ENCODE data around the gene PRADC1.

Gene PRADC1

GRCh38 chr2:73259276-73259675 is 26.2 kb upstream of the PRADC1 start:
- DNase-seq (ENCODE audit: low read depth in 4 of 4, low spot score in 1 of 4): no peak

DNA sequence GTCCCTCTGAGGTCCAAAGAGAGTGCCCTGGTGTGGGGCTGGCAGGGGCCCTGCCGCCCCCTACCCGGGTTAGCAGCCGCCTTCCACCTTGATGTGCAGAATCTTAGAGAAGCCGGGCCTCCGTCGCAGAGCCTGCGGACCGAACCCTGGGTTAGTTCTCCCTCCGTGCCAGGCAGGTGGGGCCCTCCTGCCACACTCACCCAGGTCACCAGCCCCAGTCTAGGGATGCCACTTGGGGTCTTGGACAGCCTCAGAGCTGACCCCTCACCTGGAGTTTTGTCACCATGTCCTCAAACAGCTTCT is 25.8 kb upstream of the PRADC1 start:
- DNase-seq (ENCODE audit: low read depth in 4 of 4, low spot score in 1 of 4): no peak

- no peak for DNase-seq (ENCODE audit: low read depth in 4 of 4, low spot score in 1 of 4)
Measured at GRCh38 chr2:73258186-73258912, 25.3 kb upstream of the PRADC1 start.

DNA sequence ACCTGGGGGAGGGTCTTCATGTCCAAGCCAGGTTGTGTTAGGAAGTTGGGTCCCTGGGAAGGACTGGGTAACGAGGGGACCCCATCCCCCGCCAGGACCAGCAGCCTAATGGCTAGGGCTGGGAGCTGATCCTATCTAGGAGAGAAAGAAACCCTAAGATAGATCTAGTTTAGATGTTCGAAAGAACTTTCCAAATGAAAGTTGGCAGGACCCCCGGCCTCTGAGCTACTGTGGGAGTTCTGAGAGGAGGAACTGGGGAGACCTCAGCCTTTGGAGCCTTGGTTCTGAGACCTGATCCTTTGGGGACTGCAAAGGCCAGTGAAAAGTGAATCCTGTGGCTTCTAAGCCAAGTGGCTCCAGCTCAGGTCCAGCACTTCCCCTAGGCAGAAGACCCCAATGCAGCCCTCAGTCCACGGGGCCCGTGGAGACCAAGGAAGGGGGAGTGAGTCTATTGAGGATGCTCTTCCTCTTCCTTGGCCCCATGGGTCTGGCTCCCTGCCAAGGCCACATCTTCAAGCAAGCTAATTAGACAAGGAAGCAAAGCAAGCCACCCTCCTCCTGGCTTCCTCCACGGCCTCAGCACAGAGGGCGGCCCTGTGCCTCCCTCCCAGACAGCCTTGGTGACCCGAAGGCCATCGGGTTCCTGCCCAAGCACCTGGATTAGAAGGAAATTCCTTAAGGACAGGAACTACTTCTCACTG is 24.5 kb upstream of the PRADC1 start:
- no peak for DNase-seq (ENCODE audit: low read depth in 4 of 4, low spot score in 1 of 4)

- DNase-seq (ENCODE audit: low read depth in 4 of 4, low spot score in 1 of 4): no peak
Measured at GRCh38 chr2:73257021-73257420, 24.0 kb upstream of the PRADC1 start.

DNA sequence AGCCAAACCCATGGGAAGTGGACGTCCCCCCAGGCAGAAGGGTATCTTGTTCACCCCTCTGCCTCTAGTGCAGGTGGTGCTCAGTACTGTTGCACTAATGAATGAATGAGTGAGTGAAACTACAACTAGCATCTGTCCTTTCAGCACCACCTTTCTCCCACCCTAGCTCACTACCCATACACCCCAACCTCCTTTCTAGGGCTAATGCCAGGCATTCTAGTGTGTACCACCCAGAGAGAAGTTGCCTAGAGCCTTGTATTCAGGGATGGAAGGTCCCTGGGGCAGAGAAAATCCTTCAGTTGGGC is 23.5 kb upstream of the PRADC1 start:
- DNase-seq (ENCODE audit: low read depth in 4 of 4, low spot score in 1 of 4): no peak

DNA sequence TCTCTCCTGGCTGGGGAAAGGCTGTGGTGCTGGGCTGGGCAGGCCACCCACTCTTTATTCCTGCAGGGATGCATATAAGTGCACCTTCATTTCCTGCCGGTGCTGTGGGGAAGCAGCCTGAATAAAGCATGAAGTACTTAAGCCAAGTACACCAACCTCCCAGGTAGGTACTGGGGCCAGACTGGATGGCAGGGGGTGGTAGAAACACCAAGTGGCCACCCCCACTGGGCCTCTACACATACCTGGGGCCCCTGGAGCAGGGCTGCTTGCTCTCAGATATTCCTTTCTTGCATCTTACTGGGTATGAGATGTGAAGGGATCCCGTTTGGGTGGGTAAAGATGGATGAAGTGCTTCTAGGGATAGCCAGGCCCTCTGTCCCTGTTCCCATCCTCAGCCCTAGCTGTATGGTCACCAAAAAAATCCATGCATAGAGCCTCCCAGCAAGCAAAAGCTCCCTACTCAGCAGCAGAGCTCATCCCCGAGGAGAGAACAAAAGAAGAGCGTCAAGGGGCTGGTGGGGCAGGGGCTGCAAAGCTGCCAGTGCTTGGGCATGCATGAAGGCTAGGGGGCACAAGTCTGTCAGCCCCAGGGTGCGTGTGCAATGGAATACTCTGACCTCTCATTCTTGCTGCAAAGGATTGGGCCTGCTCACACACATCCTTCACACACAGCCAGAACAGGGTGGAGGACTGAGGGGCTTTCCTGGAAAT is 23.0 kb upstream of the PRADC1 start:
- DNase-seq (ENCODE audit: low read depth in 4 of 4, low spot score in 1 of 4): no peak

DNA sequence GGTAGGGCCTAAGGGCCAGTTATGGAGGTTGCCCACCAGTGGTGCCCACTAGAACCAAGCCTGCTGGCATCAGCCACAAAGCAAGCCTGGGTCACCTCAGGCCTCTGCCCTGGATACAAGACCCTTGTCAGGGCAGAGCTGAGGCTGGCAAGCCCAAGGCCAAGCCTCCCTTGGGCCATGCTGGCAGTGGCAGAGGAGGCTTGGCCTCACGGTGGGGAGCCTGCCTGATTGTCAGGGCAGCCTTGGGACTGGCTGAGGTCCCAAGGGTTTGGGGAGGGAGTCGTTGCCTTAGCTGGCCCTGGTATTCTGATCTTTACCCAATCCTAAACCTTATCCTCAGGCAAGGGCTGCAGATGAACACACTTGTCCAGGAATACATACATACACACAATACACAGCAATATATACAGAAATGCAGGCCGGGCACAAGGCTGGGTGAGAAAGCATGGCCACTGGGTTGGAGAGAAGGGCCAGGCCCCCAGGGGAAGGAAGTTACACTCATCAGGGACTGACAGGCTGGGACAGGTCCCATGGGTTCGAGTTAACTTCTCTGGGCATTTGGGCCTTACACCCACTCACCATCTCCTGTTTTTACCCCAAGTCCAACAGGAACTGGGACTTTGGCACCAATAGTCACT is 22.1 kb upstream of the PRADC1 start:
- DNase-seq (ENCODE audit: low read depth in 4 of 4, low spot score in 1 of 4): no peak

DNA sequence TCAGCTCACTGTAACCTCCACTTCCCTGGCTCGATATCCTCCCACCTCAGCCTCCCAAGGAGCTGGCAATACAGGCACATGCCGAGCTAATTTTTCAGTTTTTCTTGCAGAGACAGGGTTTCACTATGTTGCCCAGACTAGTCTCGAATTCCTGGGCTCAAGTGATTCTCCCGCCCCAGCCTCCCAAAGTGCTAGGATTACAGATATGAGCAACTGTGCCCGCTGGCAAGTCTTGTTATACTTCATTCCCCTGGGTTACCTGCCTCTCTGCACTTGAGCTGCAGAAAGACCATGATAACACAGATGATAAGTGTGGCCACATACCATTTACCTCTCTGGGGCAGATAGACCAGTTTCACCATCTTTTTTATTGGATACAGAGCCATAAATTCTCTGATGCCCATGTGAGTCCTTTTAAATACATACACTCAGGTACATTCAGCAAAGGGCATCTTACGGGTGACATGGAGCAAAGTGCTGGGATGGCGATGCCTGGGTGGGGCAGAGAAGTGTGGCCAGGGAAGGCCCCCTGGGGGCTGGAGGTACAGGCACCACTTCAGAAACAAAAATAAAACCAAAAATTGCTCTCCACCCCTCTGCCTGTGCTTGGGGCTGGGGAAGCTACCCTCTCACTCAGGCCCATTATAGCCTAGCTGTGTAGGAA is 21.4 kb upstream of the PRADC1 start:
- no peak for DNase-seq (ENCODE audit: low read depth in 4 of 4, low spot score in 1 of 4)

GRCh38 chr2:73253901-73254300 is 20.9 kb upstream of the PRADC1 start:
- no peak for DNase-seq (ENCODE audit: low read depth in 4 of 4, low spot score in 1 of 4)

DNA sequence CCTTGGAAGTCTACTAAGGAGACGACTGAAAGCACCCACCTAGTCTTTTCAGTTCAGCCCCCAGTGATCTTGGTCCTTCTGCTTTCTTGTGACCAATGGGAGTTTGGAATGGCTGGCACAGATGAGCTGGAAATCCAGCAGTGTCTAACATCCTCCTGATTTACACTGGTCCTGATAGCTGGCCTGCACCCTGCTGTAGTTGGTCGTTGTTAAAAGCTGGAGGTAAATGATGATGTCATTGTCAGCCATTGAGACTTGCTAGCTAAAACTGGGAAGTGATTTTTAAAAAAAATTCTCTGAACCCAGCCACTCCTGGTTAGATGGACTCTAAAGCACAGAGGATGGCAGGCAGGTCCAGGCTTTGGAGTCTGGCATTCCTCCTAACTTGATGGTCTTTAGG is 20.4 kb upstream of the PRADC1 start:
- DNase-seq (ENCODE audit: low read depth in 4 of 4, low spot score in 1 of 4): no peak

DNA sequence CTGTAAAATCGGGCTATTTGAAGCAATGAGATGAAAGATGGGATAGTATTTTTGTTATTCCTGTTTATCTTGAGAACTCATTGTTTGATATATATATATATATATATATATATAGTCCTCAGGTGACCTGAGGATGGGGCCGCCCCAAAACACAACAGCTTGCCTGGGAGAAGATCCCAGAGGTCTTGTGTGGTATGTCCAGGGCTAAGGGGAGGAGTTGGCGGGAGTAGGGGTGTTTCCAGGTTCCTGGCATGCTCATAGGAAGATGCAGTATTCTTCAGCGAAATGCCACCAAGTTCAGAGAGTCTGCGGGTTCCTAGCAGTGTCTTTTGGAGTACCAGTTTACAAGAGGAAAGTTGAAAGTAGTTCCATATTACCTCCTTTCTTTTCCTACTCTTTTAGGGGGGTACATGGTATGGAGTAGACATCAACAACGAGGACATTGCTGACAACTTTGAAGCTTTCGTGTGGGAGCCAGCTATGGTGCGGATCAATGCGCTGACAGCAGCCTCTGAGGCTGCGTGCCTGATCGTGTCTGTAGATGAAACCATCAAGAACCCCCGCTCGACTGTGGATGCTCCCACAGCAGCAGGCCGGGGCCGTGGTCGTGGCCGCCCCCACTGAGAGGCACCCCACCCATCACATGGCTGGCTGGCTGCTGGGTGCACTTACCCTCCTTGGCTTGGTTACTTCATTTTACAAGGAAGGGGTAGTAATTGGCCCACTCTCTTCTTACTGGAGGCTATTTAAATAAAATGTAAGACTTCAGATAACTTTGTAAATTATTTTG is 19.4 kb upstream of the PRADC1 start:
- DNase-seq (ENCODE audit: low read depth in 4 of 4, low spot score in 1 of 4): no peak

GRCh38 chr2:73250872-73251846 is 18.1 kb upstream of the PRADC1 start:
- DNase-seq (ENCODE audit: low read depth in 4 of 4, low spot score in 1 of 4): no peak

GRCh38 chr2:73249636-73250035 is 16.6 kb upstream of the PRADC1 start:
- DNase-seq (ENCODE audit: low read depth in 4 of 4, low spot score in 1 of 4): no peak

DNA sequence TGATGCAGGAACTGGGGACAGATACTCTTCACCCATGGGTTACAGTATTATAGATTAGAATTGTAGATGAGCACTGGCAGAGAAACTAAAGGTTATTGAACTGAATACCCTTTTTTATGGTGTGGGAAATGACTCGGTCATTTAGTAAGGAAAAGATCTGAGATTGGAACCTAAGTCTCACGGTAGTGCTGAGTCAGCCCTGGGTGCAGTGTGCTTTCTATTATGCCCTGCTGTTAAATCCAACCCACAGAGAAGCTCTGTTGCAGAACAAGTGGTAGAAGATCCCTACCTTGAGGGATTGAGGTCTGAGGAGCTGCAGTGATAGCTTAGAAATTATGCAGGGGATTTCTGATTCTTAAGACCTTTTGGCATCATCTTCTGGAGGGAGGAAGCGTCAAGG is 13.8 kb upstream of the PRADC1 start:
- DNase-seq (ENCODE audit: low read depth in 4 of 4, low spot score in 1 of 4): no peak

DNA sequence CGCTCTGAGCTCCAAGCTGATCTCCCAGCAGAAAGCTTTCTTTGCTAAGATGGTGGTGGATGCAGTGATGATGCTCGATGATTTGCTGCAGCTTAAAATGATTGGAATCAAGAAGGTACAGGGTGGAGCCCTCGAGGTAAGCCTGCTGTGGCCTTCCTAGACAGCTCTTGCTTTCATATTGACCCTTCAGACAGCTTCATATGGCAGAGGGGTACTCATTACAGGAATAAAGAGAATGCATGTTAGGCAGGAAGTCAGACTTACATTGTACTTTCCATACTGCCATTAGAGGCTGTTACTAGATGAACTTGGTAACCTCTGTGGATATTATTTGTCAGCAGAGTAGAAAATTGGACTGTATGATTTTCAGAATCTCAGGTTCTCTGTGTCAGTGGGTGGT is 11.5 kb upstream of the PRADC1 start:
- DNase-seq (ENCODE audit: low read depth in 4 of 4, low spot score in 1 of 4): no peak

DNA sequence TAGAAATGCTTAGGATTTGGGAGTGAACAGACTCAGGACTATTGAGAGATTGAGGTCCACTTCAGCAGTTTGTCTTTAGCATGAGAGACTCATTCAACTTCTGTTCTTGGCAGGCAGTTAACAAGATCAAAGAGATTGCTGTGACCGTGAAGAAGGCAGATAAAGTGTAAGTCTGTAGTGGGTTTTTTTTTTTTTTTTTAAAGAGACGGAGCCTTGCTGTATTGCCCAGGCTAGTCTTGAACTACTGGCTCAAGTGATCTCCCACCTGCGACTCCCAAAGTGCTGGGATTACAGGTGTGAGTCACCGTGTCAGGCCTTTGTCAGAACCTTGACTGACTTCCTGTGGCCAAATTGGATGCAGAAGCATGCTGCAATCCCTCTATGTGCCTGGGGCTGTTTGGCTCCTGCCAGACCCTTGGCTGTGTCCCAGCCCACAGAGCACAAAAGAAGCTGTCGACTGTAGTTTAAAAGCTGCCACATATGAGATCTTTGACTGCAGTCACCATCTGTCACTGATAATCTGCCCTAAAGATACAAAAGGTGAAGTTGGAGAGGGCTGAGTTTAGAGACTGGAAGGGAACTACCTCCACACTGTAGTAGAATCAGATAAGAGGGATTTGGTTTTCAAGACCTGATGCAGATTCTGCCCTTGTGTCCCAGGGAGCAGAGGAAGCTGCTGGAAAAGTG is 11.0 kb upstream of the PRADC1 start:
- DNase-seq (ENCODE audit: low read depth in 4 of 4, low spot score in 1 of 4): no peak

- no peak for DNase-seq (ENCODE audit: low read depth in 4 of 4, low spot score in 1 of 4)
Measured at GRCh38 chr2:73239776-73240175, 6.7 kb upstream of the PRADC1 start.

GRCh38 chr2:73238976-73239375 is 5.9 kb upstream of the PRADC1 start:
- DNase-seq (ENCODE audit: low read depth in 4 of 4, low spot score in 1 of 4): no peak
